Lower leg skin (tissue), 4 donors: Measurements from ENCODE around the gene PPFIA4. TPM values are rescaled to one million over a fixed set of nuclear protein-coding genes. Genes with fewer than 3 reads are reported as not detected.

ENCODE experiments used
- DNase-seq, 2 donors: peaks; one replicate each; pipeline ENCODE4 v3.0.0-alpha.2; 2019; ENCODE audit warnings: low spot score in 2 of 2
- H3K4me3 ChIP-seq: fragments of 200-600 bp; sonication (generic); 2 replicates; pipeline ENCODE4 v1.5.1; 2017; ENCODE audit warnings: mild to moderate bottlenecking, low read depth; ENCODE audit not compliant: poor library complexity, severe bottlenecking
- POLR2A ChIP-seq, 2 donors: fragments of 450-650 bp; IDR thresholded peaks; one replicate each; pipeline ENCODE4 v1.6.1; 2016 to 2017; ENCODE audit warnings: antibody characterized with exemption in 2 of 2, mild to moderate bottlenecking in 1 of 2, moderate library complexity in 1 of 2
- WGBS, 2 donors: methylation state at CpG; one replicate each; pipeline ENCODE4 v1.1.5; 2018; 5-methylcytosine and 5-hydroxymethylcytosine counted together
- intact Hi-C: fragments of 100-400 bp; cut with DNase I; formaldehyde crosslinking; loops from one replicate; pipeline ENCODE4 v1.15.0; 2023; ENCODE audit warnings: low total_unique reads
- total RNA-seq, 4 donors: library from RNA; depleted of rRNA; stranded (reverse); fragments of >200 nt; gene quantifications; one replicate each; pipeline ENCODE4 v1.1.0, GENCODE V29; 2016
- TF ChIP-seq, protein P1 (sequence below), 3 donors: fragments of 450-650 bp; IDR thresholded peaks; one replicate each; pipeline ENCODE4 v1.5.1; 2016; ENCODE audit warnings: antibody characterized with exemption in 3 of 3, mild to moderate bottlenecking in 3 of 3, moderate library complexity in 2 of 3

Gene PPFIA4
- total RNA-seq, 4 donors from 2014 or later = 1.7 to 4.0 (median 2.8) TPM

DNA sequence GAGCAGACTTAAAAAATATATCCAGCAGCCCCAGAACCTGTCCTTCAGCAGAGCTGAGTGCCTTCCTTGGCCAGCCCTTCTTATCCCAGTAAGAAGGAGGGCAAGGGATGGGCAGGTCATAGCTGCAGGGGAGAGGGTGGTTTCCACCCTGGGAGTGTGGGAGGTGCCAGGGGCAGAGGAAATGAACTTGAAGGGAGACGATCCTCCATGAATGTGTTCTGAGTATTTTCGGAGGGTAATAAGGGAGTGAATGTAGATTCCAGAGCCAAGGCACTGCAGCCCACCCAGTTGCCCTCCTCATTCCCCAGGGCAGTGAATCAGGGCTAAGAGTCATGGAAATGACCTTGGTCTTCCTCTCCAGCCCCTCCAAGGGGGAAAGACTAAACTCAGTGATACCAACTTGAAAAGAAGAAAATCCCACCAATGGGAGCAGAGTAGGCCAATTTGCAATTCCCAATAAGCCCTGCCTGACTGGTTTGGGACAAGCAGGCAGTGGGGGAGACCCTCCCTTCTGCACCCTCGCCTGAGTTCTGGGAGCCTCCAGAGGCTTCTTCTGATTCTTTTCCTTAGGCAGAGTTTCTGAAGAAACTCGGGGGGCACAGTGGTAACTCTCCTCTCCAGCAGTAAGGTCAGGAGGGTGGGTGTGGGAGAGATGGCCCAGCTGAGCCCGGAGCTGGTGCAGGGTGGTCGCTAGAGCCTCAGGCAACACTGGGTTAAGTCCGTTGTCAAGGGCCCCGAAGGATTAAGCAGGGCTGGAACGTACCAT, 55.4 kb downstream of the PPFIA4 start:
- peak in 1 of 2 donors; percentile 67 for DNase-seq
- H3K4me3 ChIP-seq = no peak overlapping the region
- WGBS, 2 donors = 49 to 55% methylated on average over 9 of the region's 9 CpGs
- TF ChIP-seq, protein P1, sequence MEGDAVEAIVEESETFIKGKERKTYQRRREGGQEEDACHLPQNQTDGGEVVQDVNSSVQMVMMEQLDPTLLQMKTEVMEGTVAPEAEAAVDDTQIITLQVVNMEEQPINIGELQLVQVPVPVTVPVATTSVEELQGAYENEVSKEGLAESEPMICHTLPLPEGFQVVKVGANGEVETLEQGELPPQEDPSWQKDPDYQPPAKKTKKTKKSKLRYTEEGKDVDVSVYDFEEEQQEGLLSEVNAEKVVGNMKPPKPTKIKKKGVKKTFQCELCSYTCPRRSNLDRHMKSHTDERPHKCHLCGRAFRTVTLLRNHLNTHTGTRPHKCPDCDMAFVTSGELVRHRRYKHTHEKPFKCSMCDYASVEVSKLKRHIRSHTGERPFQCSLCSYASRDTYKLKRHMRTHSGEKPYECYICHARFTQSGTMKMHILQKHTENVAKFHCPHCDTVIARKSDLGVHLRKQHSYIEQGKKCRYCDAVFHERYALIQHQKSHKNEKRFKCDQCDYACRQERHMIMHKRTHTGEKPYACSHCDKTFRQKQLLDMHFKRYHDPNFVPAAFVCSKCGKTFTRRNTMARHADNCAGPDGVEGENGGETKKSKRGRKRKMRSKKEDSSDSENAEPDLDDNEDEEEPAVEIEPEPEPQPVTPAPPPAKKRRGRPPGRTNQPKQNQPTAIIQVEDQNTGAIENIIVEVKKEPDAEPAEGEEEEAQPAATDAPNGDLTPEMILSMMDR (IDR thresholded peaks at IDR 0.05) = no peak
- no peak for TF ChIP-seq POLR2A (IDR thresholded peaks at IDR 0.05)
- intact Hi-C loops = no loop called here

DNA sequence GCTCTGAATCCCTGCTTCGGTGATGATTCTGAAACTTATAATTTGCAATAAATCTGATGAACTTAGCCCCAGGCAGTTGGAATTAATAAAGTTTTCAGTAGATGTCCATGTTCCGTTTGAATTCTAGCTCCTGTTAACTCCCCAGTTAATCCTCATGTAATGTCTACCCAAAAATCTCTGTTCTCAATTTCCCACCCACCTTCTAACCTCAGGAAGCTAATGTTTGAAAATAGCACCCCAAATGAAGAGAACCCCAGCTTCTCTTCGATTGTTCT, 55.9 kb downstream of the PPFIA4 start:
- intact Hi-C loops = no loop called here
- WGBS, 2 donors = 49 to 51% methylated on average over 3 of the region's 3 CpGs
- DNase-seq = no peak
- H3K4me3 ChIP-seq = no peak overlapping the region
- TF ChIP-seq, protein P1 (IDR thresholded peaks at IDR 0.05) = no peak
- TF ChIP-seq POLR2A (IDR thresholded peaks at IDR 0.05) = no peak

DNA sequence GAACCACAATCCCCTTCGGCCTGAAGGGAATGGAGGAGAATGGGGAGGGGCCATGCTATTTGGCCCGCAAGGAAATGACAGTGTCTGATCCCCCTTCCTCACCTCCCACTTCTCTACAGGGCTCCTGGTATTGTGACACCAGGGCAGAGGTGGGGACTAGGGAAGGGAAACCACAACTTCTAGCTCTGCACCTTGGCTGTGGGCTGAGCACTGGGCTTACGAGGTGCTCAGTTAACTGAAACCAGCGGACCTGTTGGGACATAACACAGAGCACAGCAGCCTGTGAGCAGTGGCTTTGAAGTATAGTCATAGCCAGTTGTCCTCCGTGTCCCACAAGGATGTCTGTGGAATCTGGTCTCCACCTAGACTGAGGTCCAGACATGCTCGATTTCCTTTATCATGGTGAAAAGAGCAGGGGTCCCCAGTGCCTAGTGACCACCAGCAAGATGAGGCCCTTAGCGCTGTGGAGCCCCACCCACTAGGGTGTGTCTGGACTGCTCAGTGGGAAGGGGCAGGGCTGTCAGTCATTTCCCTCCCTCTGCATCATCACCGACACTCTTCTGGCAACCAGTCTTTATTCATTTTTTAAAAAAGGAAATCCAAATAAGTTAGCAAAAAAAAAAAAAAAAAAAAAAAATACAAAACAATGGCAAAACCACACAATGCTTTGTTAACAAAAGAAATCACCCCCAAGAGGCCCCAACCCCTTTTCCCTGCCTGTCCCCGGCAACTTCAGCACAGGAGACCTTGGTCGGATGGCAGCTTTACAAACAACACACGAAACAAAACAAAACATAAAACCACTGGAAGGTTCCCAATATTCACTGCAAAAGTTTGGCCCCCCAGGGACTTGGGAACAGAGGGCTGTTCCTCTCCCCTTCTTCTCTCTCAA, 56.5 kb downstream of the PPFIA4 start:
- TF ChIP-seq POLR2A (IDR thresholded peaks at IDR 0.05) = no peak
- TF ChIP-seq, protein P1 (IDR thresholded peaks at IDR 0.05) = no peak
- DNase-seq = peak in 1 of 2 donors; percentile 42
- intact Hi-C loops = no loop called here
- no peak overlapping the region for H3K4me3 ChIP-seq
- WGBS, 2 donors = 48 to 55% methylated on average over 11 of the region's 11 CpGs

DNA sequence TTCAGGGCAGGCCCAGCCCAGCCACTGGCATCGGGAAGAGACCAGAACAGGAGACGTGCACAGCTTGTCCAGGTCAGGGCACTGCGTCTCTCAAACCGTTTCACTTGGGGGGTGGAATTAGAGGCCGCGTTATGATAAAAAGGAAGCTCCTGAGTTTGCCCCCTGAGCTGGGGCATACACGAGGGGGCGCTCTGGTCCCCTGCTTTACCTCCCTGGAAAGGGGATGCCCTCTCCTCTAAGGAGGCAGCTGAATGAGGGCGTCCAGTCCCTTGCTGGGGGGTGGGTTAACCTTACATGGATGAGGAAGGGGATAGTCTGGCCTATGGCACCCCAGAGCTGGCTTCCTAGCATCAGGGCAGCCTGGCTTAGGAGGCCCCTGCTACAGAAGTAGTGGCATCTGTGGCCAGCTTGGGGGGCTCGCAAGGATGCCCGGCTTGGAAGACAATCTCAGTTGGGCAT, 57.2 kb downstream of the PPFIA4 start:
- peak in 1 of 2 donors; percentile 66 for DNase-seq
- no peak overlapping the region for H3K4me3 ChIP-seq
- intact Hi-C loops = no loop called here
- WGBS, 2 donors = 86 to 92% methylated on average over 11 of the region's 11 CpGs
- no peak for TF ChIP-seq POLR2A (IDR thresholded peaks at IDR 0.05)
- TF ChIP-seq, protein P1 (IDR thresholded peaks at IDR 0.05) = no peak

DNA sequence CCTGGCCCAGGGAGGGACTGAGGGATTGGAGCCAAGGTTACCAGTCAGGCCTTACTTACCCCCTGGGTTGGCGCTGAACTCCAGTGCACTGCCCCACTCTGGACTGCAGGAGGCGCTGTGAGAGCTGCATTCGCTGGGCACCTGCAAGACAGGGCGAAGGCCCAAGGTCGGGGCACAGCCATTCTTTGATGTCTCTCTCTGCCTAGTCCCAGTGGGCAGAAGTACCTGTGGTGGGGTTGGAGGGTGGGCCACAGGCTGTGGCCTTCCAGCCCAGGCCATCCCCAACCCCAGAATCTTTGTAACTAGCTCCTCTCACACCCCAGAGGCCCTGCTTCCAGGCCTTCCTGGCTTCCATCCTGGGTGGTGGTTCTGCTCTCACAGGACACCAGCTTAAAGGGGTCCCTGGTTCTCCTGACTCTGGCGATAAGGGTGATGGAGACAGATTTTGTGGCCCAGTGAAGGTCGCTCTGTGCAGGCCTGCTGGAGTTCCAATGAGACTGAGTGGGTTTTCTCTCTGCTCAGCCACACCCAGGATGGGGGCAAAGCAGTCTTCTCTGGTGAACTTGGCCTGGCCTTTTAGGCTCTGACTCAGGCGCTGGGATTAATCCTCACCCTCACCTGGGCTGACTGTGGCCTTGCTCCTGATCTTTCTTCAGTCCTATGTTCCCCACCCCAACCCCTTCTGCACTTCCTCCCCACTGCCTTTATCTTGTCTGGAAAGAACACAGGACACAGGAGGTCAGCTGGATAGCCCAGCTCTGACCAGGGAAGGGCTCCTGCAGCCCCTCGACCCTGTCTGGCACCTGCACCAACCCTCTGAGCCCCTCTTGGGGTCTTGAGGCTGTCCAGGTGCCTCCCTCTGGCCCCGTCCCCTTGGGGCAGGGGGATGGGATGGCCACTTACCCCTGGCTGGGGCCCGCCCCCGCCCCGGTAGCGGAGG, 58.6 kb downstream of the PPFIA4 start:
- TF ChIP-seq, protein P1 (IDR thresholded peaks at IDR 0.05) = no peak
- TF ChIP-seq POLR2A (IDR thresholded peaks at IDR 0.05) = no peak
- intact Hi-C loops = no loop called here
- DNase-seq = peak in 1 of 2 donors; percentile 45
- WGBS, 2 donors = 91 to 97% methylated on average over 6 to 10 of the region's 14 CpGs
- no peak overlapping the region for H3K4me3 ChIP-seq
